NCI-H345 treated with DMSO at 0.1 percent for 48 hours (cell line): Measurements from ENCODE around the gene SCUBE3.

Experiments
- DNase-seq: peaks from one replicate; lab custom pipeline; 2025; ENCODE audit not compliant: unreplicated experiment; lab: John Stamatoyannopoulos, UW

SCUBE3 gene

DNA sequence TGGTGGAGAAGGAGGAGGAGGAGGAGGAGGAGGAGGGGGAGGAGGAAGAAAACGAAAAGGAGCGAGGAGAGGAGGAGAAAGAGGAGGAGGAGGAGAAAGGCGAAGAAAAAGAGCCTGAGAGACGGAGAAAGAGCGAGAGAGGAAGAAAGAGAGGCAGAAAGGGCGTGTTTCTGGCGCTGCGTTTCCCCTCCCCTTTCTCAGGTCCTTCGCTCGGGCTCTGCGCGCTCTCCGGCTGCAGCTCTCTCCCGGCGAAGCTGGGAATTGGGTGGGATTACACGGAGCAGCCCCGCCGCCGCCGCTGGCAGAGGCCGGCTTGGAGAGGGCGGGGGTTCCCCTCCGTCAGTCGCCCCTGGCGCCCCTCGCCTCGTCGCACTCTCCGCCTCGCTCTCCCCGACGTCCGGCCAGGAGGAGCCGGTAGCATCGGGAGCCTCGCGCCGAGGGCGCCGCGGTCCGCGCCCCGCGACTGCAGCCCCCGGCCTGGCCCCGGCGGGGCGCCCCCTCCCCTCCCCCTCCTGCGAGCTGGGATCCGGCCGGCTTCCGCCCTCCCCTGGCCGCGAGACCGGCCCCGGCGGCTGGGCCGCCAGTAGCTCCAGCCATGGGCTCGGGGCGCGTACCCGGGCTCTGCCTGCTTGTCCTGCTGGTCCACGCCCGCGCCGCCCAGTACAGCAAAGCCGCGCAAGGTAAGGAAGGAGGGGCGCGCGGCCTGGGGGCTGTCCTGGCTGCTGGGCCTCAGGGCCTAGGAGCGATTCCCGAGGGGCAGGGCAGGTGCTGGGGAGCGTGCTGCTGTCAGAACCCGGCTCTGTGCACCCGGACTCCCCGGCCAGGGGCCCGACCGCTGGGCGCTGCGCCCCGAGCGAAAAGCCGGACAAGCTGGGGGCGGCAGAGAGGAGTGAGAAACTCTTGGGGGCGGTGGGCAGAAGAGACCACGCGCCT is at the start of gene SCUBE3:
TSS of gene SCUBE3 (plus strand) at position 133 of the 933 bp plus-strand sequence. CDS start at position 596, 463 bp downstream.
- no peak for DNase-seq

DNA sequence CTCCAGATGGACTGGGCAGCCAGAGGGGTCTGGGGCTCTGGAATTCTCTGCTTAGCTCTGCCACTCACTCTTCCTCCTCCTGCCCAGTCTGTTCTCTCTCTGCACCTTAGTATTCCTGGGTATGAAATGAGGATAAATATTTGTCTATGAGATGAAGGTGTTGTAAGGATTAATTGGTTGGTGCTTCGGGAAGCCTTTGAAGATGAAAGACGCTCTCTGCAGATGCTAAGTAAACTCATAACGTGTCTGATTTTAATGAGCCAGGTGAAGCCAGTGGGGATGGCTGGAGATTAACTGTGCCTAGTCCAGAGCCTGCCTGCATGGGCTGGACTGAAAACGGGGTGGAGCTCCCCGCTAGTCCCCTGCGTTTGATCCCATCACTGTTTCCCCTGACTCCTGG is 49.5 kb upstream of the SCUBE3 start:
- DNase-seq = no peak

DNA sequence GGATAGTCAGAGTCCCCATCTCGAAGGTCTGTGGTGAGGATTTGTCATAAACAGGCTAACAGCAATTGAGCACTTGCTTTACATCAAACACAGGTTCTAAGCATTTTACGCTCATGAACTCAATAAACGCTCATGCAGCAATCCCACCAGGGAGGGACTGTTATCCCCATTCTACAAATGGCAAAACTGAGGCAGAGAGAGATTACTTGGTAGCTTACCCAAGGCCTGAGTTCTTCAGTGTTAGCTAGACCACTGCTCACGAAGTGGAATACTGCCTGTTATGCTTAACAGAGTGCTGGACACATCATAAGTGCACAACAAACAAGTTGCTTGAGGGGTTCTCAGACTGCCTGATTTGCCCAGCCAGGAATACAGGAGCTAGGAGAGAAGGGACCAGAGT is 48.9 kb upstream of the SCUBE3 start:
- DNase-seq = no peak

- DNase-seq = no peak
These were observed 48.1 kb upstream of the SCUBE3 start for GRCh38 chr6:35165630-35166071.

DNA sequence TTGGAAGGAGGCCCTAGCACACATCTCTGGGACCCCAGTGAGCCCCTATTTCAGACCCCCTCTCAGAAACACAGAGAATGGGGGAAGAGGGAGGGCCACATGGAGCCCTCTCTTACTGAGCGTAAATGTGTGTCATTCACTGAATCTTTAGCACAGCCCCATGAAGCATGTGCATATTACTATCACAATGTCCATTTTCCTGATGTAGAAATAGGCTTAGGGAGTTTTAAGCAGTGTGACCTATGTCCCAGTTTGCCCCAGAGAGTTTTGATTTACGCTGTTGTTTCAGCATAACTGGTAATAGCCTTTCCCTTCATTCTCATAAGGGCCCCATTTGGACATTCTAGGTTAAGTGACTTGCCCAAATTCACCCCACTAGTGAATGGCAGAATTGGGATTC is 47.6 kb upstream of the SCUBE3 start:
- DNase-seq = no peak

DNA sequence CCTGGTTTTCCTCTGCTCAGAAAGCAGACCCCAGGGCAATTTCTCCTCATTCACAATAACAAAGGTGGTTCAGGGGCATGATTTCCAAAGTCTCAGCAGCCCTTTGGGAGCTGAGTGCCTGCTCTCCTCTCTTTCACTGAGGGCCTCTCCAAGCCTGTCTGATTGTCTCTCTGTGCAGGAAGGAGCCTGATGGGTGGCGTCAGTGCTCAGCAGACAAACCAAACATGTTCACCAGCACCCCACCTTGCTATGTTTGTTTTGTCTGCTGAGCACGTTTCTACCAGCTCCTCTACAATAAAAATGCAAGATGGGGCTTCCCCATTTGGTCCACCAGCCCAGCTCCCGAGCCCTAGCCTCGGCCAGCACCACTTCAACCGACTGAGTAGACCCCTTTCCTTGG is 47.2 kb upstream of the SCUBE3 start:
- DNase-seq = peak; percentile 6

- no peak for DNase-seq
These were observed 46.3 kb upstream of the SCUBE3 start for GRCh38 chr6:35167505-35167904.

GRCh38 chr6:35168461-35168861 is 45.3 kb upstream of the SCUBE3 start:
- no peak for DNase-seq

- DNase-seq = no peak
These were observed 43.6 kb upstream of the SCUBE3 start for GRCh38 chr6:35170166-35170565.

- DNase-seq = no peak
These were observed 42.9 kb upstream of the SCUBE3 start for GRCh38 chr6:35170891-35171290.

DNA sequence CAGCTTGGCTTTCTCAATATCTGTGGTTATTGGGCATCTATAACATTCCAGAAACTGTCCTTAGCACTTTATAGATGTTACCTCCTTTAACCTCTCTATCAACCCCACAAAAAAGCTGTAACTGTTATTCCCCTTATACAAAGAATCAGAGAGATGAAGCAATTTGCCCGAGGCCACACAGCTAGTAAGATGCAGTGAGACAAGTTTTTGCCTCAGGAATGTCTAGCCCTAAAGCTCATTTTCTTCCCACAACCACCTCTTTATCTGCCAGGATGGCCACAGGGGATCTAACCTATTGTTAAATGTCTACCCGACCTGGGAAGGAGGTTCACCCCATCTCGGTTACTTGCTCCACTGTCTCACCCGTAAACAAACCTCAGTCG is 40.7 kb upstream of the SCUBE3 start:
- no peak for DNase-seq

DNA sequence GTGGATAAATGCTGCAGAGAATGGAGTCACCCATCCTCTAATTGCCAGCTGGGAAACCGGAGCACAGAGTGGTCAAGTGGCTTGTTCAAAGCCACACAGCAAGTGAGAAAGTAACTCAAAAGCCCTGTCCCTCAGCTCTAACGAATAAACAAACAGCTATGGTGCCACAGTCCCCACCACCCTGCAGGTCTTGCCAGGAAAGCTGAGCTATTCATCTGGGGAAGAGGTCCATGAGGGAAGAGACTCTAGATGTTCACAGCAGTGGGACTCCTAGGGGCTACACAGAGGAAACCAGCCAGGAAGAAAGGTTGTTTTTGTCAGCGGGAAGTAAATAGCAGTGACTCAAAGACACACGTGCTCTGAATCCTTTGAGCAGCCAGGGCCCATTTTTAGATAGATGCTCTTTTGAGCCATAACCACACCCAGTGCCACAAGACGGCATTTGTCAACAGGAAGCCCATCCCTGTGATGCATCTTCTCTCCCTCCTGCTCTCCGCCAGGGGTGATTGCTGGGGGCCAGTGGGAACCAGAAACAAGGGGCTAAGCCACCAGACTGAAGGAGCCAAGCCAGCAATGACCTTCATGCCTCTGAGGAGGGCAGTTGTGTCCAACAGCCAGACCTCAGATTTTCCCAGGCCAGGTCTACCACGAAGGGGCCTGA is 40.2 kb upstream of the SCUBE3 start:
- DNase-seq = no peak

GRCh38 chr6:35174088-35174434 is 39.7 kb upstream of the SCUBE3 start:
- DNase-seq = no peak

DNA sequence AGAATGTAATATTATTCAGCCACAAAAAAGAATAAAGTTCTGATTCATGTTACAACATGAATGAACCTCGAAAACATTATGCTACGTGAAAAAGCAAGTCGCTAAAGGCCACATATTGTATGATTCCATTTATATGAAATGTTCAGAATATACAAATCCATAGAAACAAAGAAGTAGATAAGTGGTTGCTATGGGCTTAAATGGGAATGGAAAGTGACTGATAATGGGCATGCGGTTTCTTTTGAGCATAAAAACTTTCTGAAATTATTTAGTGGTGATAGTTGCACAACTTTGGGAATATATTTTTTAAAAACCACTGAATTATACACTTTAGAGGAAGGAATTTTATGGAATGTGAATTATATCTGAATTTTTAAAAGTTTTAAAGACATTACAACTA is 39.3 kb upstream of the SCUBE3 start:
- no peak for DNase-seq

DNA sequence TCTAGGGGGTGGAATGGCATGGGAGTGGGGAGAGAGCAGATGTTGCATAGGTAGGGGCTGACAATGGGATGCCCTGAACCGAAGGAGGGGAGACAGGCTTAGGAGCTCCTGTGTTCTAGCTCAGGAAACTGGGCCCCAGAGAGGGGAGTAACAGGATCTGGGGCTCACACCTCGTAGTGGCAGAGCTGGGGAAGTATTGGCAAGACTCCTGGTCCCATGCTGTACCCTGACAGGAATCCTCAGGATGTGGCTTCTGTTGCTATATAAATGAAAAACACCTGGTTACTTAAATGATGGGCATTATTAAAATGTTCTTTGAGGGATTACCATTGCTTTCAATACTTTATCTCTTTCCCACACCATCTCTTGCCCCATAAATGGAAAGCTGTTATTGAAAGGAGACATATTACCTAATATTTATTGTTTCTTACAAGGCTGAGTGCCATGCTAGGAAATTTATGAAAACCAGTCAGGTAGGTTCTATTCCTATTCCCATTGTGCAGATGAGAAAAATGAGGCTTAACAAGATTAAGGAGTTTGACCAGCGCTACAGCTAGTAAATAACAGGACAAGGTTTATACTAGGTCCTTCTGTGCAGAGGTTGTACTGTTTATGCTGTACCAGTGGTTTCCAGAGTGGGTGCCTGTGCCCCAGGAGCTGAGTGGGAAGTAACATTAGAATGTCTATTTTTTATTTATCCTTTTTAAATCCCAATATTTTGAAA is 37.3 kb upstream of the SCUBE3 start:
- DNase-seq = no peak

- no peak for DNase-seq
These were observed 36.6 kb upstream of the SCUBE3 start for GRCh38 chr6:35177157-35177556.

GRCh38 chr6:35177596-35177995 is 36.2 kb upstream of the SCUBE3 start:
- no peak for DNase-seq

DNA sequence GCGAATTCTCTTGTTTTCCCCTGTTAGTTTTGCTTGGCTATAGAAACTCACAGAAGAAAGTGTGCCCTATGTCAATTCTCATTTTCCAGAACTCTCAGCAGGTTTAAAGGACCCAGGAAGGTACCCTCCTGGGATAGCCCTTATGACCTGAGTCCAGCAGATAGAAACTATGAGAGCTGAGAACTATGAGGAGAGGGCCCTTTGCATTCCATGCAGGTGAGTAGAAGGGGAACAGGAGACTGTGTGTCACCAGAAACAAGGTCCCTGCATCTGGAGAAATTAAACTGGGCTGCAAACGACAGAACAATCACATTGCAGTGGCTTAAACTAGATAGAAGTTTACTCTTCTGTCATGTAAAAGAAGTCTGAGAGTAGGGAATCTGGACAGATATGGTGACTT is 35.7 kb upstream of the SCUBE3 start:
- no peak for DNase-seq

GRCh38 chr6:35178932-35179832 is 34.6 kb upstream of the SCUBE3 start:
- DNase-seq = no peak

DNA sequence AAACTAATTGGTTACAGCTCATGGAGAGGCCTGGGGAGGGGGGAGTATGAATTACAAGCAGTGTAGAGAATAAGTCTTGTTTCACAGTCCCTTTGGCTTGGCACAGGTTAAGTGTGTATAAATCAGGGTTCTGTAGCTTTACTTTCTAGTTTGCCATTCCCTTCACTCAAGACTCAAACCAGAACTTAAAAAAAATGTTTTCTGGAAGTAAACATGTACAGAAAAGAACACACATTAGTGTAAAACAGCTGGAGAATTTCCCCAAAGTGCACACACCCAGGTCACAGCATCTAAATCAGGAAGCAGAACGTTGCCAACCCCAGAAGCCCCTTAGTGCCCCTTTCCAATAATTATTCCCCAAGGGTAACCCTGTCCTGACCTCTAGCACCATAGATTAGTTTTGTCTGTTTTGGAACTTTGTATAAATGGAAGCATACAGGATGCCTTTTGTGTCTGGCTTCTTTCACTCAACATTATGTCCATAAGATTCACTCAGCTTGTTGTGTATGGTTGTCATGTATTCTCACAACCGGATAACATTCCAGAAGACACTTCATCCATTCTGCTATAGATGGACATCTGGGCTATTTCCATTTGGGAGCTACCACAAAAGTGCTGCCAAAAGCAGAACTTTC is 33.7 kb upstream of the SCUBE3 start:
- DNase-seq = no peak
